Right atrium auricular region (tissue), 2 donors: ENCODE data around the gene RALGAPA1. TPM values are rescaled to one million over a fixed set of nuclear protein-coding genes. Genes with fewer than 3 reads are reported as not detected.

Source experiments
- DNase-seq: peaks from one replicate; pipeline ENCODE4 v3.0.0-alpha.2; 2019; ENCODE audit warnings: low spot score
- H3K27ac ChIP-seq, 2 donors: fragments of 200-600 bp; sonication (generic); 1 replicate in 1 of 2; 2 replicates in 1 of 2; pipeline ENCODE4 v1.5.1; 2016 to 2019
- H3K27me3 ChIP-seq, 2 donors: fragments of 200-600 bp; sonication (generic); one replicate each; pipeline versions ENCODE4 v1.5.1 to v1.6.0; 2017 to 2019
- H3K36me3 ChIP-seq: fragments of 200-600 bp; sonication (generic); one replicate; pipeline ENCODE4 v1.5.1; 2016
- H3K4me1 ChIP-seq, 2 donors: fragments of 200-600 bp; sonication (generic); one replicate each; pipeline versions ENCODE4 v1.5.1 to v1.6.0; 2017 to 2019
- H3K4me3 ChIP-seq, 2 donors: fragments of 200-600 bp; sonication (generic); 1 replicate in 1 of 2; 2 replicates in 1 of 2; pipeline ENCODE4 v1.5.1; 2017 to 2019; ENCODE audit warnings: mild to moderate bottlenecking in 1 of 2, moderate library complexity in 1 of 2
- H3K9me3 ChIP-seq, 2 donors: fragments of 200-600 bp; sonication (generic); one replicate each; pipeline ENCODE4 v1.5.1; 2019
- total RNA-seq, 2 donors: library from RNA; depleted of rRNA; stranded (reverse); fragments of >200 nt; gene quantifications; one replicate each; pipeline ENCODE4 v1.1.0, GENCODE V29; 2016
- TF ChIP-seq, protein P1 (sequence below), 2 donors: fragments of 200-600 bp; sonication (generic); IDR thresholded peaks; one replicate each; pipeline ENCODE4 v1.5.1; 2019; ENCODE audit warnings: antibody characterized with exemption in 2 of 2

RALGAPA1 gene
- total RNA-seq, 2 donors from 2014 or later: 26.9 to 29.6 TPM

DNA sequence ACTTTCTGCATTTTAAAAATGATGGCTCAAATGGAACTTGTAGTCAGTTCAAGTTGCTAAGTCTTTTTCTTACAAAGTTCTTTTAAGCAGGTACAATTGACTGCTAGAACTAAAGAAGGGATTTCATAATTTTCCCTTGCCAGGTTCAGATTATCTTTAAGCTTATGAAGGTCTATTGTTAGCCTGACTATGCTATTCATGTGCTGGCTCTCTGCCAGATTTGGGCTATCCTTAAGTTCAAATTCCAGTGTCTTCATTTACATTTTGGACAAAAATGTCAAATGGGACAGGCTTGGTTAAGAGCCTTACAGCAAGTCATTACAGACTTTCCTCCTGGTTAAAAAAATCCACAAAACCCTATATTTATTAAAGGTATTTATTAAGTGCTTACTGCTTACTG, 232.8 kb downstream of the RALGAPA1 start:
- Histone ChIP-seq H3K4me1 (no peaks in the 10 kb centered on the region), H3K4me3 (no peak overlapping the region), H3K27ac (no peak overlapping the region), H3K36me3 (no peaks in the 10 kb centered on the region), H3K27me3 (no peaks in the 10 kb centered on the region), H3K9me3 (no peaks in the 10 kb centered on the region)
- TF ChIP-seq, protein P1, sequence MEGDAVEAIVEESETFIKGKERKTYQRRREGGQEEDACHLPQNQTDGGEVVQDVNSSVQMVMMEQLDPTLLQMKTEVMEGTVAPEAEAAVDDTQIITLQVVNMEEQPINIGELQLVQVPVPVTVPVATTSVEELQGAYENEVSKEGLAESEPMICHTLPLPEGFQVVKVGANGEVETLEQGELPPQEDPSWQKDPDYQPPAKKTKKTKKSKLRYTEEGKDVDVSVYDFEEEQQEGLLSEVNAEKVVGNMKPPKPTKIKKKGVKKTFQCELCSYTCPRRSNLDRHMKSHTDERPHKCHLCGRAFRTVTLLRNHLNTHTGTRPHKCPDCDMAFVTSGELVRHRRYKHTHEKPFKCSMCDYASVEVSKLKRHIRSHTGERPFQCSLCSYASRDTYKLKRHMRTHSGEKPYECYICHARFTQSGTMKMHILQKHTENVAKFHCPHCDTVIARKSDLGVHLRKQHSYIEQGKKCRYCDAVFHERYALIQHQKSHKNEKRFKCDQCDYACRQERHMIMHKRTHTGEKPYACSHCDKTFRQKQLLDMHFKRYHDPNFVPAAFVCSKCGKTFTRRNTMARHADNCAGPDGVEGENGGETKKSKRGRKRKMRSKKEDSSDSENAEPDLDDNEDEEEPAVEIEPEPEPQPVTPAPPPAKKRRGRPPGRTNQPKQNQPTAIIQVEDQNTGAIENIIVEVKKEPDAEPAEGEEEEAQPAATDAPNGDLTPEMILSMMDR (IDR thresholded peaks at IDR 0.05): no peak
- DNase-seq: no peak

DNA sequence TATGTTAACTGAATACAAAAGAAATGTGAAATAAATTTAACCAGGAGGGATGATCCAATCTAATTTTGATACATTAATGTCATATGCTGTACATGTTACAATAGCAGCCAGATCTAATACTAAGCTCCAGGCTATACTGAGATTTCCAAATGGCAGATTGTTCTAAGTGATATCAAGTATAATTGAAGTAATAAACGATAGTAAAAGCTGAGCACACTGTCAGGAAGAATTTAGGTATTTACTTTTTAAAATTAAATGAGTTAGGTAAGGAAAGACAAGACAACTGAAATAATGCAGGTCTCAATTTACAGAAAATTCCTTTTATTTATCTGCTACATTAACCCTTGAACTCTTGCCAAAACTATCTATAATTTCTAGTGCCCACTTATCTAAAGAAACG, 235.2 kb downstream of the RALGAPA1 start:
- DNase-seq: no peak
- Histone ChIP-seq H3K4me3 (no peak overlapping the region), H3K27me3 (no peaks in the 10 kb centered on the region), H3K4me1 (no peaks in the 10 kb centered on the region), H3K27ac (no peak overlapping the region), H3K9me3 (no peaks in the 10 kb centered on the region), H3K36me3 (no peaks in the 10 kb centered on the region)
- TF ChIP-seq, protein P1 (IDR thresholded peaks at IDR 0.05): no peak

DNA sequence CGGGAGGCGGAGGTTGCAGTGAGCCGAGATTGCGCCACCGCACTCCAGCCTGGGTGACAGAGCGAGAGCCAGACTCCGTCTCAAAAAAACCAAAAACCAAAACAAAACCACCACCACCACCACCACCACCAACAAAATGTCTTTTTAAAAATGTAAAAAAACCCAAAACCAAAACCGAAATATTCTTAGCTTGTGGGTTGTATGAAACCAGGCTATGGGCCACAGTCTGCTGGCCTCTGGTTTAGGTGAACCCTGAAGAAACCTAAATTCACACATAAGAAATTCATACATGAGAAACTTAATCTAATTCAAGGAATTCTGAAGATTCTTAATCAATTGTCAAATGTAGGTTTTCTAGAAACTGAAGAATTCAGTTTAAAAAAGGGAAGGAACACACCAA, 237.5 kb downstream of the RALGAPA1 start:
- no peaks in the 10 kb centered on the region for H3K36me3 ChIP-seq
- no peak overlapping the region for H3K4me3 ChIP-seq
- DNase-seq: no peak
- no peaks in the 10 kb centered on the region for H3K4me1 ChIP-seq
- no peaks in the 10 kb centered on the region for H3K9me3 ChIP-seq
- H3K27me3 ChIP-seq: no peaks in the 10 kb centered on the region
- TF ChIP-seq, protein P1 (IDR thresholded peaks at IDR 0.05): no peak
- H3K27ac ChIP-seq: no peak overlapping the region

DNA sequence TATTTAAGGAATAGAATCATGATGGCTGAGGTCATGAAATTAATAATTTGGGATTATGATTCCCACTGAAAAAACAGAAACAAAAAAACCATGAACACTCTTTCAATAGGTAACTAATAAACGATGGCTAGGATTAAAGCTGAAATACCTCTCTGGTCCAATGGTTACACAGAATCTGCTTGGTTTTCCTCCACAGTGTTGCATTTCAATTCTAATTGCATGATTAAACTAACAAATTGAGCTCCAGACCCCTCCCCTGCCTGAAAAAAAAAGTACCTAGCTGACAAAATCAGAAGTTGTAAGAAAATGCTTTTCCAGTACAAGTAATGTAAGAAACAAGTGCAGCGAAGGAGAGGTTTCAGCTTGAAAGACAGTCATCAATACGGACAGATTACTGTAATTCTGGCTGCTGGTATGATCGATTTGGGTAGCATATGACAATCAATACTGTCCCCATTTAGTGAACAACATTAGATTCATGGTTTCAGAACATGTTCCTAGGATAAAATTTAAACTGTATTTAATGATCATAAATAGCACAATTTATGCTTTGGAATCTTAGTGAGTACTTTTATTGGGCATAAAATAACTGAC, 243.1 kb downstream of the RALGAPA1 start:
- TF ChIP-seq, protein P1 (IDR thresholded peaks at IDR 0.05): no peak
- Histone ChIP-seq H3K27ac (no peak overlapping the region), H3K4me3 (no peak overlapping the region), H3K4me1 (no peaks in the 10 kb centered on the region), H3K27me3 (no peaks in the 10 kb centered on the region), H3K9me3 (no peaks in the 10 kb centered on the region), H3K36me3 (no peaks in the 10 kb centered on the region)
- DNase-seq: no peak

DNA sequence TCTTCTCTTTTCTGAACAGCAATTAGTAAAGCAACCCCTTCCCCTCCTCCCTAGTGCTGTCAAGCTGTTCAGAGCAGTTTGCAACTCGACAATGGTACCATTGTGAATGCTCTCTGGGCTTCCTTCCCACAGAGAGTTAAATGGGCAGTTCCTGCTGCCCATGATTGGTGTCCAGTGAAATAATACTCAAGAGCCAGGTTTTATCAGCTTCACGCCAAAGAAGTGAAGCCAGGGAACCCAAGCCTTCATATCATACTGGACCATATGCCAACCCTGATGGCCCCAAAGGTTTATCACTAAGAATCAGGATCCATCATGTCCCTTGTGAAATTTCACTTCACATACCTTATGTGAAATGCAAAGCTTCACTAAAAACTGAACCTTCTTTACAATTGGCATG, 250.4 kb downstream of the RALGAPA1 start:
- TF ChIP-seq, protein P1 (IDR thresholded peaks at IDR 0.05): no peak
- no peak overlapping the region for H3K27ac ChIP-seq
- no peaks in the 10 kb centered on the region for H3K36me3 ChIP-seq
- DNase-seq: no peak
- no peak overlapping the region for H3K4me3 ChIP-seq
- no peaks in the 10 kb centered on the region for H3K27me3 ChIP-seq
- H3K9me3 ChIP-seq: no peaks in the 10 kb centered on the region
- no peaks in the 10 kb centered on the region for H3K4me1 ChIP-seq

DNA sequence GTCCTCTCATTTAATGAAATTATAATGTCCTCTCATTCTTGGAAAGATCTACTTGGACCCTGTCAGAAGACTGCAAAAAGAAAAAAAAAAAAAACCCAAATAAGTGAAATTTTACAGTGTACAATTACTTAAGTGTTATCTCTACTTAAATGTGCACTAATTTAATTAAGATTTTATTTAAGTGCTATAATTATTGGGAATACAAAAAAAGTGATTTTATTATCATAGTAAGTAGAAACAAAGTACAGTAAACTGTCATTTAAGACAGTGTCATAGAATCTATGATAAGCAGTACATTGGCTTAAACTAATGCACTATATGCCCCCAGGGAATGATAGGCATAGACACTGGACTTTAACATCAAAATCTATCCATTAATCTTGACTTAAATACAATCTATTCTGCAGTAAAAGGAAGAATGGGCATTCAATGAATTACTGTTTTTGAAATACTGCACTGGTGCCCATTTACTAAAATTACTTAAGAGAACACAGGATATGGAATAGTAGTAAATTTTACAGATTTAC, 251.8 kb downstream of the RALGAPA1 start:
- no peak for DNase-seq
- TF ChIP-seq, protein P1 (IDR thresholded peaks at IDR 0.05): no peak
- H3K4me1 ChIP-seq: no peaks in the 10 kb centered on the region
- no peak overlapping the region for H3K27ac ChIP-seq
- H3K36me3 ChIP-seq: no peaks in the 10 kb centered on the region
- H3K4me3 ChIP-seq: no peak overlapping the region
- no peaks in the 10 kb centered on the region for H3K27me3 ChIP-seq
- H3K9me3 ChIP-seq: no peaks in the 10 kb centered on the region
